Measurements from ENCODE around the gene MYLK4. TPM values are rescaled to one million over a fixed set of nuclear protein-coding genes. Genes with fewer than 3 reads are reported as not detected.

Gene MYLK4
- total and polyA plus RNA-seq, 2 of the 13 experiments (the other 11 are each of a cell fraction or from before 2014, with no cell fraction given) = 0.26 to 0.29 TPM

GRCh38 chr6:2765166-2765895, 14.6 kb upstream of the MYLK4 start, which contains the start of gene WRNIP1 (continued):
- TF ChIP-seq NFKB2 (CRISPR knock-in tag; IDR thresholded peaks at IDR 0.05; ENCODE audit: borderline replicate concordance) (no peak; the same call in 1 of the 2 replicates), ZNF12 (CRISPR knock-in tag; IDR thresholded peaks at IDR 0.05) (no peak), STAG1 (CRISPR knock-in tag; IDR thresholded peaks at IDR 0.05) (peak; percentile 31; the same call in 1 of the 2 replicates), BCL6 (CRISPR knock-in tag; IDR thresholded peaks at IDR 0.05) (peak; percentile 6; the same call in 1 of the 2 replicates), ATF2 (CRISPR knock-in tag; IDR thresholded peaks at IDR 0.05) (peak; percentile 85), GABPB1 (CRISPR knock-in tag; IDR thresholded peaks at IDR 0.05) (peak; percentile 92), ZNF138 (CRISPR knock-in tag; IDR thresholded peaks at IDR 0.05; ENCODE audit: low read depth) (peak; percentile 90; the same call in 1 of the 2 replicates), DR1 (CRISPR knock-in tag; IDR thresholded peaks at IDR 0.05) (peak; percentile 50; the same call in 1 of the 2 replicates), TRIM24 (CRISPR knock-in tag; IDR thresholded peaks at IDR 0.05) (no peak), MZF1 (CRISPR knock-in tag; IDR thresholded peaks at IDR 0.05; ENCODE audit: borderline replicate concordance) (no peak), PRMT3 (CRISPR knock-in tag; IDR thresholded peaks at IDR 0.05; ENCODE audit: borderline replicate concordance, low read depth) (peak; percentile 91), ZNF383 (CRISPR knock-in tag; IDR thresholded peaks at IDR 0.05; ENCODE audit: borderline replicate concordance) (peak; percentile 91; the same call in 1 of the 2 replicates), ZNF232 (CRISPR knock-in tag; IDR thresholded peaks at IDR 0.05; ENCODE audit: borderline replicate concordance) (no peak), ZNF333 (CRISPR knock-in tag; IDR thresholded peaks at IDR 0.05; ENCODE audit: borderline replicate concordance) (peak; percentile 24; the same call in 1 of the 2 replicates), THAP9 (CRISPR knock-in tag; IDR thresholded peaks at IDR 0.05; ENCODE audit: borderline replicate concordance) (0 out of 2 replicates have a peak, but pooled peaks have one; percentile 39), KMT2A (CRISPR knock-in tag; IDR thresholded peaks at IDR 0.05) (peak; percentile 87), ZNF468 (CRISPR knock-in tag; IDR thresholded peaks at IDR 0.05) (0 out of 2 replicates have a peak, but pooled peaks have one; percentile 16), WIZ (CRISPR knock-in tag; IDR thresholded peaks at IDR 0.05) (peak; percentile 26; the same call in 1 of the 2 replicates), ARNTL (CRISPR knock-in tag; IDR thresholded peaks at IDR 0.05) (peak; percentile 62; the same call in 1 of the 2 replicates)
- TF ChIP-seq, protein P1, sequence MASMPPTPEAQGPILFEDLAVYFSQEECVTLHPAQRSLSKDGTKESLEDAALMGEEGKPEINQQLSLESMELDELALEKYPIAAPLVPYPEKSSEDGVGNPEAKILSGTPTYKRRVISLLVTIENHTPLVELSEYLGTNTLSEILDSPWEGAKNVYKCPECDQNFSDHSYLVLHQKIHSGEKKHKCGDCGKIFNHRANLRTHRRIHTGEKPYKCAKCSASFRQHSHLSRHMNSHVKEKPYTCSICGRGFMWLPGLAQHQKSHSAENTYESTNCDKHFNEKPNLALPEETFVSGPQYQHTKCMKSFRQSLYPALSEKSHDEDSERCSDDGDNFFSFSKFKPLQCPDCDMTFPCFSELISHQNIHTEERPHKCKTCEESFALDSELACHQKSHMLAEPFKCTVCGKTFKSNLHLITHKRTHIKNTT (CRISPR knock-in tag; IDR thresholded peaks at IDR 0.05) = peak; percentile 43; the same call in 1 of the 2 replicates
- TF ChIP-seq, protein P2, sequence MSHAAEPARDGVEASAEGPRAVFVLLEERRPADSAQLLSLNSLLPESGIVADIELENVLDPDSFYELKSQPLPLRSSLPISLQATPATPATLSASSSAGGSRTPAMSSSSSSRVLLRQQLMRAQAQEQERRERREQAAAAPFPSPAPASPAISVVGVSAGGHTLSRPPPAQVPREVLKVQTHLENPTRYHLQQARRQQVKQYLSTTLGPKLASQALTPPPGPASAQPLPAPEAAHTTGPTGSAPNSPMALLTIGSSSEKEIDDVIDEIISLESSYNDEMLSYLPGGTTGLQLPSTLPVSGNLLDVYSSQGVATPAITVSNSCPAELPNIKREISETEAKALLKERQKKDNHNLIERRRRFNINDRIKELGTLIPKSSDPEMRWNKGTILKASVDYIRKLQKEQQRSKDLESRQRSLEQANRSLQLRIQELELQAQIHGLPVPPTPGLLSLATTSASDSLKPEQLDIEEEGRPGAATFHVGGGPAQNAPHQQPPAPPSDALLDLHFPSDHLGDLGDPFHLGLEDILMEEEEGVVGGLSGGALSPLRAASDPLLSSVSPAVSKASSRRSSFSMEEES (CRISPR knock-in tag; IDR thresholded peaks at IDR 0.05) = peak; percentile 51; the same call in 1 of the 2 replicates

Data from HepG2 (cell line).